Heart right ventricle (tissue), 16 donors: ENCODE data around the gene KLK15. TPM values are rescaled to one million over a fixed set of nuclear protein-coding genes. Genes with fewer than 3 reads are reported as not detected.

Experiments
- ATAC-seq, 8 donors: fragments of 200-7000 bp; cut with Tn5 transposase; one replicate each; pipeline ENCODE4 v1.9.1; 2020; ENCODE audit warnings: mild to moderate bottlenecking in 8 of 8, moderate library complexity in 8 of 8, moderate number of reproducible peaks in 1 of 8
- DNase-seq, 2 donors: peaks; one replicate each; pipeline ENCODE4 v3.0.0-alpha.2; 2020
- H3K27ac ChIP-seq, 10 donors: fragments of 200-600 bp; sonication (generic) in 2 of 10; one replicate each; pipeline versions ENCODE4 v1.5.0 to v1.8.0; 2020 to 2022; ENCODE audit warnings: mild to moderate bottlenecking in 3 of 10
- H3K27me3 ChIP-seq, 7 donors: fragments of 200-600 bp; one replicate each; pipeline ENCODE4 v1.8.0; 2021 to 2022; ENCODE audit warnings: mild to moderate bottlenecking in 2 of 7
- H3K36me3 ChIP-seq, 9 donors: fragments of 200-600 bp; sonication (generic) in 1 of 9; one replicate each; pipeline versions ENCODE4 v1.5.0 to v1.8.0; 2020 to 2022; ENCODE audit warnings: mild to moderate bottlenecking in 2 of 9
- H3K4me1 ChIP-seq, 9 donors: fragments of 200-600 bp; sonication (generic) in 1 of 9; one replicate each; pipeline versions ENCODE4 v1.5.0 to v1.8.0; 2020 to 2022; ENCODE audit warnings: mild to moderate bottlenecking in 4 of 9
- H3K4me3 ChIP-seq, 10 donors: fragments of 200-600 bp; sonication (generic) in 2 of 10; one replicate each; pipeline versions ENCODE4 v1.5.0 to v1.8.0; 2020 to 2022; ENCODE audit warnings: mild to moderate bottlenecking in 7 of 10, moderate library complexity in 2 of 10
- H3K9me3 ChIP-seq, 11 donors: fragments of 200-600 bp in 10 of 11; sonication (generic) in 2 of 11; one replicate each; pipeline versions ENCODE4 v1.5.0 to v1.8.0; 2013 to 2022; ENCODE audit warnings: mild to moderate bottlenecking in 2 of 11, control low read depth in 1 of 11, moderate library complexity in 1 of 11
- WGBS, 2 donors: extraction: QIAGEN DNeasy Blood & Tissue Kit; methylation state at CpG; one replicate each; pipeline ENCODE4 v1.1.7; 2013; ENCODE audit warnings: inconsistent platforms in 1 of 2; 5-methylcytosine and 5-hydroxymethylcytosine counted together
- intact Hi-C, 10 donors: fragments of 100-400 bp; cut with DNase I; formaldehyde crosslinking; loops; one replicate each; pipeline versions ENCODE4 v1.11.1 to v1.14.2; 2022
- polyA plus RNA-seq, 2 donors: library from polyadenylated mRNA; stranded (reverse); fragments of 200-250 nt; gene quantifications; one replicate each; pipeline ENCODE4 v1.2.3, GENCODE V29; 2013
- total RNA-seq, 10 donors: library from RNA; stranded (reverse); fragmentation: NEBNext Ultra II Directional in 3 of 10; extraction: Animal tissue kit (Norgen Biotek cat#: 25700) in 3 of 10; gene quantifications; one replicate each; pipeline versions ENCODE4 v1.2.1 to v1.2.4, GENCODE V29; 2021 to 2023
- TF ChIP-seq, protein P1 (sequence below), 9 donors: fragments of 200-600 bp; sonication (generic) in 2 of 9; IDR thresholded peaks; one replicate each; pipeline versions ENCODE4 v1.5.0 to v1.8.0; 2021 to 2022; ENCODE audit warnings: antibody characterized with exemption in 9 of 9, mild to moderate bottlenecking in 5 of 9, moderate library complexity in 1 of 9
- donor health status: Arrhythmogenic right ventricular cardiomyopathy.
- donor health status: ischemic (EF 13 %, LVEDD 7.1; RV severe dilation, severe dysfunction).
- donor health status: healthy with polysubstance abuse.
- donor health status: DM: no; HTN: yes; CAD: no.
- donor health status: DM: no; HTN: no; CAD: no.
- donor health status: ischemic (EF 25% LVEDD 6.9; RV normal size, moderate dysfunction).
- donor health status: ischemic (EF 25% LVEDD 5.7; RV mildly dilated, moderate dysfunction).
- donor health status: healthy.
- donor health status: DM: yes; HTN: yes; CAD: no.
- donor health status: Ischemic cardiomyopathy.
- donor health status: ischemic (EF 35%, LVEDD 5.7; RV mildly dilated, moderate dysfunction).
- donor health status: nonischemic (EF 11% LVEDD 7.7; RV severe dilation, severe dysfunction).
- donor health status: DM: yes; HTN: yes; CAD: no.
- donor health status: PGD.
- donor health status: ischemic (EF 29% LVEDD 5.4; RV normal size, mild dysfunction).
- donor health status: nonischemic (EF 23%, LVEDD 6.1; RV moderate dilation, normal function).

Gene KLK15
- total and polyA plus RNA-seq, 12 donors: not detected

DNA sequence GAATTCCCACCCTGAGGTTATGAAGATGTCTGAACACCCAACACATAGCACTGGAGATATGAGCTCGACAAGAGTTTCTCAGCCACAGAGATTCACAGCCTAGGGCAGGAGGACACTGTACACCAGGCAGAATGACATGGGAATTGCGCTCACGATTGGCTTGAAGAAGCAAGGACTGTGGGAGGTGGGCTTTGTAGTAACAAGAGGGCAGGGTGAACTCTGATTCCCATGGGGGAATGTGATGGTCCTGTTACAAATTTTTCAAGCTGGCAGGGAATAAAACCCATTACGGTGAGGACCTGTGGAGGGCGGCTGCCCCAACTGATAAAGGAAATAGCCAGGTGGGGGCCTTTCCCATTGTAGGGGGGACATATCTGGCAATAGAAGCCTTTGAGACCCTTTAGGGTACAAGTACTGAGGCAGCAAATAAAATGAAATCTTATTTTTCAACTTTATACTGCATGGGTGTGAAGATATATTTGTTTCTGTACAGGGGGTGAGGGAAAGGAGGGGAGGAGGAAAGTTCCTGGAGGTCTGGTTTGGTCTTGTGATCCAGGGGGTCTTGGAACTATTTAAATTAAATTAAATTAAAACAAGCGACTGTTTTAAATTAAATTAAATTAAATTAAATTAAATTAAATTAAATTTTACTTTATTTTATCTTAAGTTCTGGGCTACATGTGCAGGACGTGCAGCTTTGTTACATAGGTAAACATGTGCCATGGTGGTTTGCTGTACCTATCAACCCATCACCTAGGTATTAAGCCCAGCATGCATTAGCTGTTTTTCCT is 28.3 kb upstream of the KLK15 start:
- ATAC-seq (no peak), DNase-seq (no peak)
- no peak overlapping the region for H3K4me3 ChIP-seq
- WGBS, 2 donors: 66 to 68% methylated on average over 7 of the region's 7 CpGs
- H3K36me3 ChIP-seq: no peaks in the 10 kb centered on the region
- intact Hi-C loops: no loop called here
- H3K27me3 ChIP-seq: peaks cover 0 to 70% (median 53%) of the 10 kb centered on the region in 7 donors
- no peaks in the 10 kb centered on the region for H3K4me1 ChIP-seq
- TF ChIP-seq, protein P1, sequence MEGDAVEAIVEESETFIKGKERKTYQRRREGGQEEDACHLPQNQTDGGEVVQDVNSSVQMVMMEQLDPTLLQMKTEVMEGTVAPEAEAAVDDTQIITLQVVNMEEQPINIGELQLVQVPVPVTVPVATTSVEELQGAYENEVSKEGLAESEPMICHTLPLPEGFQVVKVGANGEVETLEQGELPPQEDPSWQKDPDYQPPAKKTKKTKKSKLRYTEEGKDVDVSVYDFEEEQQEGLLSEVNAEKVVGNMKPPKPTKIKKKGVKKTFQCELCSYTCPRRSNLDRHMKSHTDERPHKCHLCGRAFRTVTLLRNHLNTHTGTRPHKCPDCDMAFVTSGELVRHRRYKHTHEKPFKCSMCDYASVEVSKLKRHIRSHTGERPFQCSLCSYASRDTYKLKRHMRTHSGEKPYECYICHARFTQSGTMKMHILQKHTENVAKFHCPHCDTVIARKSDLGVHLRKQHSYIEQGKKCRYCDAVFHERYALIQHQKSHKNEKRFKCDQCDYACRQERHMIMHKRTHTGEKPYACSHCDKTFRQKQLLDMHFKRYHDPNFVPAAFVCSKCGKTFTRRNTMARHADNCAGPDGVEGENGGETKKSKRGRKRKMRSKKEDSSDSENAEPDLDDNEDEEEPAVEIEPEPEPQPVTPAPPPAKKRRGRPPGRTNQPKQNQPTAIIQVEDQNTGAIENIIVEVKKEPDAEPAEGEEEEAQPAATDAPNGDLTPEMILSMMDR (IDR thresholded peaks at IDR 0.05): no peak
- H3K9me3 ChIP-seq: no peaks in the 10 kb centered on the region
- no peak overlapping the region for H3K27ac ChIP-seq

DNA sequence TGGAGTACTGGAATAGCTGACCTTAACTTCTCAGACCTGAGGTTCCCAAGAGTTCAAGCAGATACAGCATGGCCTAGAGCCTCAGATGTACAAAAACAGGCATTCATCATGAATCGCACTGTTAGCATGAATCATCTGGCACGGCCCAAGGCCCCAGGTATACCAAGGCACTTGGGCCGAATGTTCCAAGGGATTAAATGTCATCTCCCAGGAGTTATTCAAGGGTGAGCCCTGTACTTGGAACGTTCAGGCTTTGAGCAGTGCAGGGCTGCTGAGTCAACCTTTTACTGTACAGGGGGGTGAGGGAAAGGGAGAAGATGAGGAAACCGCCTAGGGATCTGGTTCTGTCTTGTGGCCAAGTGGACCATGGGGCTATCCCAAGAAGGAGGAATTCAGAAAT is 27.6 kb upstream of the KLK15 start:
- intact Hi-C loops: no loop called here
- H3K4me1 ChIP-seq: no peaks in the 10 kb centered on the region
- H3K9me3 ChIP-seq: no peaks in the 10 kb centered on the region
- no peak overlapping the region for H3K27ac ChIP-seq
- TF ChIP-seq, protein P1 (IDR thresholded peaks at IDR 0.05): no peak
- DNase-seq: no peak
- WGBS, 2 donors: 67 to 78% methylated on average over 5 of the region's 5 CpGs
- H3K27me3 ChIP-seq: peaks cover 0 to 71% (median 50%) of the 10 kb centered on the region in 7 donors
- ATAC-seq: no peak
- no peak overlapping the region for H3K4me3 ChIP-seq
- H3K36me3 ChIP-seq: no peaks in the 10 kb centered on the region

DNA sequence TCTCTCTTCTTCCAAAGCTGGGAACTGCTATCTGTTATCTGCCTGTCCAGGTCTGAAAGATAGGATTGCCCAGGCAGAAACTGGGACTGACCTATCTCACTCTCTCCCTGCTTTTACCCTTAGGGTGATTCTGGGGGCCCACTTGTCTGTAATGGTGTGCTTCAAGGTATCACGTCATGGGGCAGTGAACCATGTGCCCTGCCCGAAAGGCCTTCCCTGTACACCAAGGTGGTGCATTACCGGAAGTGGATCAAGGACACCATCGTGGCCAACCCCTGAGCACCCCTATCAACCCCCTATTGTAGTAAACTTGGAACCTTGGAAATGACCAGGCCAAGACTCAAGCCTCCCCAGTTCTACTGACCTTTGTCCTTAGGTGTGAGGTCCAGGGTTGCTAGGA is 26.5 kb upstream of the KLK15 start:
- Histone ChIP-seq H3K4me3 (no peak overlapping the region), H3K4me1 (no peaks in the 10 kb centered on the region), H3K9me3 (no peaks in the 10 kb centered on the region), H3K36me3 (no peaks in the 10 kb centered on the region), H3K27me3 (peaks cover 0 to 78% (median 48%) of the 10 kb centered on the region in 7 donors), H3K27ac (no peak overlapping the region)
- 84 to 87% methylated on average over 4 of the region's 4 CpGs for WGBS, 2 donors
- intact Hi-C loops: no loop called here
- DNase-seq (no peak), ATAC-seq (no peak)
- TF ChIP-seq, protein P1 (IDR thresholded peaks at IDR 0.05): no peak

DNA sequence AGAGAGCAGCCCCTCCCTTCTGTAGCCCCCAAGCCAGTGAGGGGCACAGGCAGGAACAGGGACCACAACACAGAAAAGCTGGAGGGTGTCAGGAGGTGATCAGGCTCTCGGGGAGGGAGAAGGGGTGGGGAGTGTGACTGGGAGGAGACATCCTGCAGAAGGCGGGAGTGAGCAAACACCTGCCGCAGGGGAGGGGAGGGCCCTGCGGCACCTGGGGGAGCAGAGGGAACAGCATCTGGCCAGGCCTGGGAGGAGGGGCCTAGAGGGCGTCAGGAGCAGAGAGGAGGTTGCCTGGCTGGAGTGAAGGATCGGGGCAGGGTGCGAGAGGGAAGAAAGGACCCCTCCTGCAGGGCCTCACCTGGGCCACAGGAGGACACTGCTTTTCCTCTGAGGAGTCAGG is 25.5 kb upstream of the KLK15 start:
- DNase-seq (no peak), ATAC-seq (no peak)
- H3K9me3 ChIP-seq: no peaks in the 10 kb centered on the region
- H3K4me1 ChIP-seq: no peaks in the 10 kb centered on the region
- H3K4me3 ChIP-seq: no peak overlapping the region
- H3K36me3 ChIP-seq: no peaks in the 10 kb centered on the region
- no peak overlapping the region for H3K27ac ChIP-seq
- peaks cover 0 to 84% (median 49%) of the 10 kb centered on the region in 7 donors for H3K27me3 ChIP-seq
- intact Hi-C loops: no loop called here
- TF ChIP-seq, protein P1 (IDR thresholded peaks at IDR 0.05): no peak
- WGBS, 2 donors: 6 to 12% methylated on average over 6 to 7 of the region's 7 CpGs
